D721Med (cell line): ENCODE results near the gene AFF3.

Experiments used
- DNase-seq: peaks from one replicate; pipeline ENCODE4 v3.0.0; 2011; ENCODE audit warnings: low spot score; ENCODE audit not compliant: insufficient read length
- FAIRE-seq: peaks from 2 replicates; lab custom pipeline; 2011; peaks lifted over from hg19 to GRCh38; lab: Jason Lieb, UNC
- TF ChIP-seq, protein P1 (sequence below): IDR thresholded peaks from 2 replicates; pipeline ENCODE4 v1.5.1; 2012; ENCODE audit warnings: mild to moderate bottlenecking, control low read depth; ENCODE audit not compliant: insufficient read depth; ENCODE audit errors: missing control alignments

AFF3 gene

GRCh38 chr2:99974682-99975375, 167.6 kb downstream of the AFF3 start:
- TF ChIP-seq, protein P1, sequence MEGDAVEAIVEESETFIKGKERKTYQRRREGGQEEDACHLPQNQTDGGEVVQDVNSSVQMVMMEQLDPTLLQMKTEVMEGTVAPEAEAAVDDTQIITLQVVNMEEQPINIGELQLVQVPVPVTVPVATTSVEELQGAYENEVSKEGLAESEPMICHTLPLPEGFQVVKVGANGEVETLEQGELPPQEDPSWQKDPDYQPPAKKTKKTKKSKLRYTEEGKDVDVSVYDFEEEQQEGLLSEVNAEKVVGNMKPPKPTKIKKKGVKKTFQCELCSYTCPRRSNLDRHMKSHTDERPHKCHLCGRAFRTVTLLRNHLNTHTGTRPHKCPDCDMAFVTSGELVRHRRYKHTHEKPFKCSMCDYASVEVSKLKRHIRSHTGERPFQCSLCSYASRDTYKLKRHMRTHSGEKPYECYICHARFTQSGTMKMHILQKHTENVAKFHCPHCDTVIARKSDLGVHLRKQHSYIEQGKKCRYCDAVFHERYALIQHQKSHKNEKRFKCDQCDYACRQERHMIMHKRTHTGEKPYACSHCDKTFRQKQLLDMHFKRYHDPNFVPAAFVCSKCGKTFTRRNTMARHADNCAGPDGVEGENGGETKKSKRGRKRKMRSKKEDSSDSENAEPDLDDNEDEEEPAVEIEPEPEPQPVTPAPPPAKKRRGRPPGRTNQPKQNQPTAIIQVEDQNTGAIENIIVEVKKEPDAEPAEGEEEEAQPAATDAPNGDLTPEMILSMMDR: no peak
- FAIRE-seq (no peak), DNase-seq (no peak)

DNA sequence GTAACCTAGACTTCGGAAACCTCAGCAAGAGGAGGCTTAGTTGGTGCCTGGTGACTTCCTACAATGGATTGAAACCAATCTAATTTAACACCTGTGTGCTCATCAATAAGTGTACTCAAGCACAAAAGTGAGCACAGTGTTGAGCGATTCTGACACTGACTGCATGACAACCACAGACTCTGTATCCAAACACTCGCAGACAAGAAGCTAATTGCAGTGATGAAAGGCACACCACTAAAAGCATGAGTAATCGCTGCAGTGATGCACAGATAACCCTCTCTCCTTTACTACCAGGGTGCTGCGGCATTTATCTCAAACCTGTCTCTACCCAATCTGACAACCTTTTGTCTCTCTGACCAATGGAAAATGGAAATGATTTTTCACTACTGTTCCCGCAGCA, 168.1 kb downstream of the AFF3 start:
- TF ChIP-seq, protein P1: no peak
- no peak for DNase-seq
- FAIRE-seq: no peak

DNA sequence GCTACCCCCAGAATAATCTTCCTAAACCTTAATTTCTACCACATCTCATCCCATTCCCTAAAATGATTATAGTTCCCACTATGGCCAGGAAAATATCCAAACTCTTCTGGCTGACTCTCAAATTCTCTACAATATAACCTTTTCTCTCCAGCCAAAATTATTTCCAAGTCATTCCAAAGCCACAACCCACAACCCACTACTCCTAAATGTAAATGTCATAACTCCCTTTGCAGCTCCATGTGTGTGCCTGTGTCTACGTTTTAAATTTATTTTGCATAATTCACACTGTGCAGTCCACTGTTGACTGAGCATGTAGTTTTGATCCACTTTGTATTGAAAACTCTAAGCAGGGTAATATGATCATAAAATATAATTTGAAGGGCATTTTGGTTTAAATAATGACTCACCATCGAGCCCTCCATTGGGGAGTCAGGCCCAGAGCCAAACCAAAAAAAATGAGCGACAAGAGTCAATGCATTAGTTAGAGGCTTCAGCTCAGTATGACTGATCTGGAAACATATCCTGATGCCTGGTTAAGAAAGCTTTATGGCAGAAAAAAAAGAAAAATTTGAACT, 171.0 kb downstream of the AFF3 start:
- TF ChIP-seq, protein P1: no peak
- FAIRE-seq: no peak
- DNase-seq: no peak

DNA sequence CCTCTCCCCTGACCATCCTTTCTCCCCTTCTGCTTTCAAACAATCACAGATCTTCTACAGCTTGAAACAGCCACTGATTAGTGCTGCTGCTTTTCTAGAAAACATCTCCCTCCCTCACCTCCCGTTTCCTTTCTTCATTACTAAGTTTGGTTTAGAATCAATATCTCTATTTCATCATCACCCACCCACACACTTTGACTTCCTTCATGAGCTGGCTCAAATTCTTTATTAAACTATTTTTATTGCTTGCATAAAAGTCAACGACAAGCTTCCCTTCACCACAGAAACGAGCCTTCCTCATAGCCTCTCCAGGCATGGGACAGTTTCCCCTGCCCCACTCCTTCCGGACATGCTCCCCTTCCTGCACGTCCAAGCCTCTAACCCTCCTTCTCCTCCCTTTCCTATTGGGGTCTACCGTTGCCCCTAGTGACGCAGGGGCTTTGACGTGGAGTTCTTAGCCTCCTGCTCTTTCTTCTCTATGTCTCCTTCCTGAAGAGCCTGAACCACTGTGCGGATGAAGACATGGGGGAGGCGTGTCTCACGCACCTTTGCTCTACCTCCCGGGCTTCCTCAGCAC, 172.0 kb downstream of the AFF3 start:
- FAIRE-seq (no peak), DNase-seq (no peak)
- TF ChIP-seq, protein P1: no peak

DNA sequence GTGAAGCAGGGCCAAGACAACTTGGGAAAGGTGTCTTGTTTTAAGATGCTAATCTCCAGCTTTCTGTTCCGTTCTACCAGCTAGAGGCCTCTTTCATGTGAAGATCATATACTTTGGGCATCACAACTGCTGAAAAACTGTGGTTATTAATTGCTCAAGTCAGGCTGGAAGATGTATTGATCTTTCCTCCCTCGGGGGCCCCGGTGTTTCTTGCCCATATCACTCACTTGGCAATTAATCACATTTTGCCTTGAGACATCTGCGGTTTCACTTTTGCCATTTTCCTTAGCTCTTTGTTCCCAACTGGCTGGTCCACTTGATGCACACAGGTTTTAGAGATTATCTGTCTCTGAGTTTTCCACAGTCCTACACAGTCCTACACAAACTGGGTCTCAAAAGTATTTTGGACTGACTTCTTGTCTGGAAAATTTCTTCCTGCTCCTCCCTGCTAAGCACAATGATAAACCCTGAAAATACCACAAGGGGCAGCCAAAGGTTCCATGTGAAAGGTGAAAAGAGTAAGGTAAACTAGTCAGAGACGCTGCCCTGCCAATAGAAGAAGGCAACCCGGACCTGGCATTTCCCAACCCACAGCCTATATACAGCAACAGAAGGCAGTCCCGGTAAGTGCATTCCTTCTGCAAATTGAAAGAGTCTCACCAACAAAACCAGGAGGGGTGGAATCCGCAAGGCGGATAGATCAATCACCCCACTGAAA, 181.0 kb downstream of the AFF3 start:
- TF ChIP-seq, protein P1: no peak
- no peak for DNase-seq
- no peak for FAIRE-seq

GRCh38 chr2:99960790-99961189, 181.6 kb downstream of the AFF3 start:
- no peak for DNase-seq
- no peak for FAIRE-seq
- TF ChIP-seq, protein P1: no peak

DNA sequence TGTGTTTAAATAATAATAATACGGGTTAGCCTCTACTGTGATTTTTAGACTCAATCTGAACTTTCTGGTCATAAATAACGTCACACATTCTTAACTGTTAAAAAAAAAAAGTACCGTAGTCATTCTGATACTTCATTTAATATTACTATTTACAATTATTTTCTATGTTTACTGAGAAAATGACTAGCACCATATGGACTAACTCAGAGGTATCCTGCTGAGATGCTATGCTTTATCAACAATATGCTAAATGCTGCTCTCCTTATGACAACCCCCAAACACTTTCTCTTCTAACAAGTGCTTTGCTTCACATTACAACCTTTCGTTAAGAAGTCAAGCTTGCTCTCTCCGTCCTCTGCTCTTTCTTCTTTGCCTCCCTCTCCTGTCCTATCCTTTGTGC, 182.1 kb downstream of the AFF3 start:
- no peak for DNase-seq
- no peak for FAIRE-seq

More for the DNA sequence above, 182.1 kb downstream of the AFF3 start:
- TF ChIP-seq, protein P1: no peak
